ENCODE measurements around the gene CEP83.

Gene CEP83

DNA sequence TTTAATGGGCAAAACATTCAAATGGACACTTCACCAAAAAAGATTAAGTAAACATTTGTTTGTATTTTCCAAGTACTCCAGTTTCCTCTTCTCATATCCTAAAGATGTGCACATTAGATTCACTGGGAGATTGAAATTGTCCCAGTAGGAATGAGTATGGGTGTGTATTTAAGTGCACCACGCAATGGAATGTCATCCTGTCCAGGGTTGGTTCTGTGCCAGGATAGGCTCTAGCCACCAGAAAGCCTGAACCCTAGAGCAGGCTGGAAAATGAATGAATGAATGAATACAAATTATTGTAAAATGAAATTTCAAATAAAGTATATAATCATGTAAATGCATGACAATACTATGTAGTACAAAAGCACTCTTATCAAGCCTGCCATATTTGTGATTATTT is 14.0 kb downstream of the CEP83 start:
- Histone ChIP-seq H3K9me2 (replicated peaks; ENCODE audit: insufficient read depth, low read length) (no peaks in the 10 kb centered on the region), H3K27me3 (ENCODE audit: low read length) (no peaks in the 10 kb centered on the region), H3K9ac (ENCODE audit: low read length) (no peak overlapping the region), H3K79me2 (ENCODE audit: insufficient read depth, low read length) (peaks cover 82% of the 10 kb centered on the region), H3K36me3 (ENCODE audit: low read length) (0 out of 2 replicates have a peak, but pooled peaks cover 4% of the 10 kb centered on the region), H4K20me1 (ENCODE audit: low read depth, low read length) (no peaks in the 10 kb centered on the region), H3F3A (ENCODE audit: insufficient read depth) (no peaks in the 10 kb centered on the region), H3K27ac (ENCODE audit: low read depth, low read length) (no peak overlapping the region), H2AFZ (ENCODE audit: low read depth, low read length, severe bottlenecking) (no peak overlapping the region), H3K4me3 (ENCODE audit: insufficient read depth, low read length, poor library complexity, severe bottlenecking) (no peak overlapping the region), H3K4me2 (ENCODE audit: low read depth, low read length, poor library complexity, severe bottlenecking) (no peak overlapping the region), H3K9me3 (ENCODE audit: insufficient read depth, low read length) (no peaks in the 10 kb centered on the region)
- TF ChIP-seq EZH2phosphoT487 (conservative IDR thresholded peaks at IDR 0.05; ENCODE audit: low read length), result no peak
- TF ChIP-seq, protein P1, sequence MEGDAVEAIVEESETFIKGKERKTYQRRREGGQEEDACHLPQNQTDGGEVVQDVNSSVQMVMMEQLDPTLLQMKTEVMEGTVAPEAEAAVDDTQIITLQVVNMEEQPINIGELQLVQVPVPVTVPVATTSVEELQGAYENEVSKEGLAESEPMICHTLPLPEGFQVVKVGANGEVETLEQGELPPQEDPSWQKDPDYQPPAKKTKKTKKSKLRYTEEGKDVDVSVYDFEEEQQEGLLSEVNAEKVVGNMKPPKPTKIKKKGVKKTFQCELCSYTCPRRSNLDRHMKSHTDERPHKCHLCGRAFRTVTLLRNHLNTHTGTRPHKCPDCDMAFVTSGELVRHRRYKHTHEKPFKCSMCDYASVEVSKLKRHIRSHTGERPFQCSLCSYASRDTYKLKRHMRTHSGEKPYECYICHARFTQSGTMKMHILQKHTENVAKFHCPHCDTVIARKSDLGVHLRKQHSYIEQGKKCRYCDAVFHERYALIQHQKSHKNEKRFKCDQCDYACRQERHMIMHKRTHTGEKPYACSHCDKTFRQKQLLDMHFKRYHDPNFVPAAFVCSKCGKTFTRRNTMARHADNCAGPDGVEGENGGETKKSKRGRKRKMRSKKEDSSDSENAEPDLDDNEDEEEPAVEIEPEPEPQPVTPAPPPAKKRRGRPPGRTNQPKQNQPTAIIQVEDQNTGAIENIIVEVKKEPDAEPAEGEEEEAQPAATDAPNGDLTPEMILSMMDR (IDR thresholded peaks at IDR 0.05; ENCODE audit: insufficient read depth, low read length, poor library complexity, severe bottlenecking), result no peak

DNA sequence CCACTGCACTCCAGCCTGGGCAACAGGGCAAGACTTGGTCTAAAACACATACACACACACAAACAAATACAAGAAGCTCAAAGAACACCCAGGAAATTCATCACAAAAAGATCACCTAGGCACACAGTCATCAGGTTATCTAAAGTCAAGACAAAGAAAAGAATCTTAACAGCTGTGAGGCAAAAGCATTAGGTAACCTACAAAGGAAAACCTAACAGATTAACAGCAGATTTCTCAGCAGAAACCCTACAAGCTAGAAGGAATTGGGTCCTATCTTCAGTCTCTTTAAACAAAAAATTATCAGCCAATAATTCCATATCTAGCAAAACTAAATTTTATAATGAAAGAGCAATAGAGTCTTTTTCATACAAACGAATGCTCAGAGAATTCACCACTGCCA is 22.4 kb downstream of the CEP83 start:
- no peaks in the 10 kb centered on the region for H3K27me3 ChIP-seq (ENCODE audit: low read length)
- no peak overlapping the region for H3K9ac ChIP-seq (ENCODE audit: low read length)
- no peak overlapping the region for H3K27ac ChIP-seq (ENCODE audit: low read depth, low read length)
- H3K36me3 ChIP-seq (ENCODE audit: low read length), result no peaks in the 10 kb centered on the region
- no peaks in the 10 kb centered on the region for H3K9me2 ChIP-seq (replicated peaks; ENCODE audit: insufficient read depth, low read length)
- no peak overlapping the region for H2AFZ ChIP-seq (ENCODE audit: low read depth, low read length, severe bottlenecking)
- TF ChIP-seq EZH2phosphoT487 (conservative IDR thresholded peaks at IDR 0.05; ENCODE audit: low read length), result no peak
- TF ChIP-seq, protein P1 (IDR thresholded peaks at IDR 0.05; ENCODE audit: insufficient read depth, low read length, poor library complexity, severe bottlenecking), result no peak
- H4K20me1 ChIP-seq (ENCODE audit: low read depth, low read length), result no peaks in the 10 kb centered on the region
- H3K79me2 ChIP-seq (ENCODE audit: insufficient read depth, low read length), result peaks cover 68% of the 10 kb centered on the region
- no peaks in the 10 kb centered on the region for H3F3A ChIP-seq (ENCODE audit: insufficient read depth)
- no peak overlapping the region for H3K4me2 ChIP-seq (ENCODE audit: low read depth, low read length, poor library complexity, severe bottlenecking)
- H3K4me3 ChIP-seq (ENCODE audit: insufficient read depth, low read length, poor library complexity, severe bottlenecking), result no peak overlapping the region
- H3K9me3 ChIP-seq (ENCODE audit: insufficient read depth, low read length), result no peaks in the 10 kb centered on the region

DNA sequence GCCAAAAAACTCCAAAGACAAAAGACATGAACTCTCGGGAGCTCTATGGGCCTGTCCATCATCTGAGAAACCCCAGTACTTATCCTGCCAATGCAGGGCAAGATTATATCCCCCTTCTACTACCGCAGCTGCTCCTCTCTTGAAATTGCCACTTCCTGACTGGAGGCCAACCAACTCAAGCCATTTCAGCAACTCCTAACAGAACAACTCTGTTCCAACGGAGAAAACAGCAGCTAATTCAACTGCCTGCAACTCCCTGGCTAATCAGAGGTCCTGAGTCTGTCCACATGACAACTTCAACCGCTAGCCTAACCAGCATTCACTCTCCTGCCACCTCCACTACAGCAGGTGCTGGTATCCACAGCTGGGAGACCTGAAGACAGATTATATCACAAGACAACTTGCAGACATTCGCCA is 24.1 kb downstream of the CEP83 start:
- Histone ChIP-seq H3K27me3 (ENCODE audit: low read length) (no peaks in the 10 kb centered on the region), H4K20me1 (ENCODE audit: low read depth, low read length) (no peaks in the 10 kb centered on the region), H3K79me2 (ENCODE audit: insufficient read depth, low read length) (peaks cover 67% of the 10 kb centered on the region), H3F3A (ENCODE audit: insufficient read depth) (no peaks in the 10 kb centered on the region), H3K4me2 (ENCODE audit: low read depth, low read length, poor library complexity, severe bottlenecking) (peak overlapping the region; percentile 11), H3K36me3 (ENCODE audit: low read length) (no peaks in the 10 kb centered on the region), H3K9me3 (ENCODE audit: insufficient read depth, low read length) (no peaks in the 10 kb centered on the region), H3K9ac (ENCODE audit: low read length) (peak overlapping the region; percentile 7; the same call in 1 of the 2 replicates), H3K4me3 (ENCODE audit: insufficient read depth, low read length, poor library complexity, severe bottlenecking) (no peak overlapping the region), H2AFZ (ENCODE audit: low read depth, low read length, severe bottlenecking) (no peak overlapping the region), H3K9me2 (replicated peaks; ENCODE audit: insufficient read depth, low read length) (no peaks in the 10 kb centered on the region), H3K27ac (ENCODE audit: low read depth, low read length) (no peak overlapping the region)
- TF ChIP-seq, protein P1 (IDR thresholded peaks at IDR 0.05; ENCODE audit: insufficient read depth, low read length, poor library complexity, severe bottlenecking), result no peak
- TF ChIP-seq EZH2phosphoT487 (conservative IDR thresholded peaks at IDR 0.05; ENCODE audit: low read length), result no peak
